ENCODE results near the gene CHRNB1. TPM values are rescaled to one million over a fixed set of nuclear protein-coding genes. Genes with fewer than 3 reads are reported as not detected.

The CHRNB1 gene
- polyA plus RNA-seq, 1 donor (not counting 4 experiments of a cell fraction or from before 2014, with no cell fraction given): 22.0 TPM

DNA sequence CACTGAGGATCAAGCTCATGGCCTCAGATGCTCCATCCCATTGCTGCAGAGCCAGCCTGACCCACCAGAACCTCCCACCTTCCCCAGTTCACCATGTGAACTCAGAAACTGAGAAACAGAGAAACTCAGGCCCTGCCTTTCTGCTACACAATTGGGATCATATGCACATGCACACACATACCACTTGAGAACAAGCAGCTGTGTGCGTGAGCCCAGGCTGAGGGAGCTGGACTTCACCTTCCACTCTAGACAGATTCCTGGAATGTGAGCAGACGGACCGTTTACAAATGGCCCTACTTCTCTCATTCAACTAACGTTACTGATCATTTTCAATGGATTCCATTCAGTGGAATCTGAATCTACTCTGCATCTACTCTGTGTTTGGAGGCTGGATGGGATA lies 21.2 kb upstream of the CHRNB1 start:
- FAIRE-seq (no peak), DNase-seq (ENCODE audit: low read depth, low spot score) (no peak)
- no peaks in the 10 kb centered on the region for H4K20me1 ChIP-seq (ENCODE audit: control insufficient read depth, extremely low read depth, insufficient read depth, low read length)
- H3K79me2 ChIP-seq (ENCODE audit: control insufficient read depth, insufficient read depth, low read length): no peaks in the 10 kb centered on the region
- H2AFZ ChIP-seq (ENCODE audit: control insufficient read depth, low read length): no peak overlapping the region
- no peaks in the 10 kb centered on the region for H3K36me3 ChIP-seq (ENCODE audit: control insufficient read depth in 2 of 2, extremely low read depth in 1 of 2, insufficient read depth in 2 of 2, low read length in 2 of 2)
- no peaks in the 10 kb centered on the region for H3K9me3 ChIP-seq (ENCODE audit: control insufficient read depth, low read depth, low read length)
- dilution Hi-C loops (cut with MboI; ENCODE audit: extremely low pct_ligation_motif_present, low sequenced_read_pairs): no loop called here
- H3K27me3 ChIP-seq (ENCODE audit: control insufficient read depth, extremely low read depth, insufficient read depth, low read length): no peaks in the 10 kb centered on the region
- no peak for TF ChIP-seq EZH2 (IDR thresholded peaks at IDR 0.05; ENCODE audit: low read length)
- TF ChIP-seq, protein P1, sequence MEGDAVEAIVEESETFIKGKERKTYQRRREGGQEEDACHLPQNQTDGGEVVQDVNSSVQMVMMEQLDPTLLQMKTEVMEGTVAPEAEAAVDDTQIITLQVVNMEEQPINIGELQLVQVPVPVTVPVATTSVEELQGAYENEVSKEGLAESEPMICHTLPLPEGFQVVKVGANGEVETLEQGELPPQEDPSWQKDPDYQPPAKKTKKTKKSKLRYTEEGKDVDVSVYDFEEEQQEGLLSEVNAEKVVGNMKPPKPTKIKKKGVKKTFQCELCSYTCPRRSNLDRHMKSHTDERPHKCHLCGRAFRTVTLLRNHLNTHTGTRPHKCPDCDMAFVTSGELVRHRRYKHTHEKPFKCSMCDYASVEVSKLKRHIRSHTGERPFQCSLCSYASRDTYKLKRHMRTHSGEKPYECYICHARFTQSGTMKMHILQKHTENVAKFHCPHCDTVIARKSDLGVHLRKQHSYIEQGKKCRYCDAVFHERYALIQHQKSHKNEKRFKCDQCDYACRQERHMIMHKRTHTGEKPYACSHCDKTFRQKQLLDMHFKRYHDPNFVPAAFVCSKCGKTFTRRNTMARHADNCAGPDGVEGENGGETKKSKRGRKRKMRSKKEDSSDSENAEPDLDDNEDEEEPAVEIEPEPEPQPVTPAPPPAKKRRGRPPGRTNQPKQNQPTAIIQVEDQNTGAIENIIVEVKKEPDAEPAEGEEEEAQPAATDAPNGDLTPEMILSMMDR (optimal IDR thresholded peaks at IDR 0.05 in 1 of 3, IDR thresholded peaks at IDR 0.05 in 1 of 3, conservative IDR thresholded peaks at IDR 0.05 in 1 of 3; ENCODE audit: extremely low read depth in 1 of 3, insufficient read depth in 2 of 3, low read length in 3 of 3): no peak
- H3K4me2 ChIP-seq (ENCODE audit: control insufficient read depth, extremely low read depth, insufficient read depth, low read depth, low read length): no peak overlapping the region
- no peak overlapping the region for H3K4me3 ChIP-seq (ENCODE audit: control insufficient read depth in 2 of 3, extremely low read depth in 1 of 3, insufficient read depth in 2 of 3, low read depth in 1 of 3, low read length in 3 of 3)
- H3K9ac ChIP-seq (ENCODE audit: control insufficient read depth, extremely low read depth, insufficient read depth, low read length): no peak overlapping the region
- H3K27ac ChIP-seq (ENCODE audit: control insufficient read depth, insufficient read depth, low read length): no peak overlapping the region
- no peaks in the 10 kb centered on the region for H3K9me1 ChIP-seq (ENCODE audit: control insufficient read depth, extremely low read depth, insufficient read depth, low read length)
- no peaks in the 10 kb centered on the region for H3K4me1 ChIP-seq (ENCODE audit: control insufficient read depth, extremely low read depth, insufficient read depth, low read length)

DNA sequence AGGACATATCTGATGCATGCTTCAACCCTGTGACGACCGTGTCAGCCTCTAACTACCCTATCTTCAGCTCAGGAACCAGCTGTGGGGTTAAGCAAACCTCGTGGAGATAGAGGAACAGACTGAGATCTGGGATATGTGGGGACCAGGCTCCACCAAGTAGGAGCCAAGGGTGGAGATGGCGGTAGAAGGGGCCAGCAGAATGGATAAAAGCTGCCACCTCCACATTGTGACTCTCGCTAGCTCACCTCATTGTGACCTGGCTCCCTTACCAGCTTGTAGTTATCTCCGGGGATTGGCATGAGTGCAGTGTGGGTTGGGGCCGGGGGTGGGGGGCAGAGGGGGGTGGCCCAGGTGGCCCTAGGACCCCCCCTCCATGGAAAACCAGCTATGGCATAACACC lies 19.5 kb upstream of the CHRNB1 start, which contains the start of gene SPEM2:
Gene SPEM2 (plus strand): TSS at position 301 of the 400 bp plus-strand sequence. CDS start 73 bp downstream, at position 374.
- Histone ChIP-seq H3K4me2 (ENCODE audit: control insufficient read depth, extremely low read depth, insufficient read depth, low read depth, low read length) (no peak within 1 kb of the TSS), H3K9me3 (ENCODE audit: control insufficient read depth, low read depth, low read length) (no peaks in the 10 kb centered on the region), H3K9me1 (ENCODE audit: control insufficient read depth, extremely low read depth, insufficient read depth, low read length) (no peaks in the 10 kb centered on the region), H2AFZ (ENCODE audit: control insufficient read depth, low read length) (no peak within 1 kb of the TSS), H3K27ac (ENCODE audit: control insufficient read depth, insufficient read depth, low read length) (no peak within 1 kb of the TSS), H3K4me3 (ENCODE audit: control insufficient read depth in 2 of 3, extremely low read depth in 1 of 3, insufficient read depth in 2 of 3, low read depth in 1 of 3, low read length in 3 of 3) (no peak within 1 kb of the TSS), H4K20me1 (ENCODE audit: control insufficient read depth, extremely low read depth, insufficient read depth, low read length) (no peaks in the 10 kb centered on the region), H3K27me3 (ENCODE audit: control insufficient read depth, extremely low read depth, insufficient read depth, low read length) (no peaks in the 10 kb centered on the region), H3K36me3 (ENCODE audit: control insufficient read depth in 2 of 2, extremely low read depth in 1 of 2, insufficient read depth in 2 of 2, low read length in 2 of 2) (no peaks in the 10 kb centered on the region), H3K9ac (ENCODE audit: control insufficient read depth, extremely low read depth, insufficient read depth, low read length) (no peak within 1 kb of the TSS), H3K79me2 (ENCODE audit: control insufficient read depth, insufficient read depth, low read length) (no peaks in the 10 kb centered on the region), H3K4me1 (ENCODE audit: control insufficient read depth, extremely low read depth, insufficient read depth, low read length) (no peaks in the 10 kb centered on the region)
- FAIRE-seq: no peak
- TF ChIP-seq EZH2 (IDR thresholded peaks at IDR 0.05; ENCODE audit: low read length): no peak
- TF ChIP-seq, protein P1 (optimal IDR thresholded peaks at IDR 0.05 in 1 of 3, IDR thresholded peaks at IDR 0.05 in 1 of 3, conservative IDR thresholded peaks at IDR 0.05 in 1 of 3; ENCODE audit: extremely low read depth in 1 of 3, insufficient read depth in 2 of 3, low read length in 3 of 3): no peak
- no peak for DNase-seq (ENCODE audit: low read depth, low spot score)
- dilution Hi-C loops (cut with MboI; ENCODE audit: extremely low pct_ligation_motif_present, low sequenced_read_pairs): no loop called here
